Measurements from ENCODE around the gene CCNF. TPM values are rescaled to one million over a fixed set of nuclear protein-coding genes. Genes with fewer than 3 reads are reported as not detected.

The CCNF gene
- total RNA-seq, 8 experiments from 2014 or later, result 1.7 to 32.2 (median 6.8) TPM

GRCh38 chr16:2498531-2499253, 69.4 kb downstream of the CCNF start:
- Histone ChIP-seq H3K4me1 (replicated peaks in 1 of 2) (peaks cover 24 to 30% of the 10 kb centered on the region in 2 donors), H3K4me3 (no peak overlapping the region), H3K27ac (no peak overlapping the region)
- no peak for ATAC-seq (replicated peaks in 6 of 8)
- WGBS, 10 experiments, result 60 to 100% (median 72%) methylated on average over 1 to 3 of the region's 15 CpGs; no CpG with 5 or more reads in 6 of the 10 experiments
- in situ Hi-C loops (cut with MboI; ENCODE audit: low pct_unique_long_range_greater_than_20kb in 2 of 9, low sequenced_read_pairs in 9 of 9, unreplicated experiment in 9 of 9), result loop anchor here in 1 of 9 experiments (25.0 kb wide), 1 partner anchor 161 kb away; the partner anchor contains the start of gene ABCA3

DNA sequence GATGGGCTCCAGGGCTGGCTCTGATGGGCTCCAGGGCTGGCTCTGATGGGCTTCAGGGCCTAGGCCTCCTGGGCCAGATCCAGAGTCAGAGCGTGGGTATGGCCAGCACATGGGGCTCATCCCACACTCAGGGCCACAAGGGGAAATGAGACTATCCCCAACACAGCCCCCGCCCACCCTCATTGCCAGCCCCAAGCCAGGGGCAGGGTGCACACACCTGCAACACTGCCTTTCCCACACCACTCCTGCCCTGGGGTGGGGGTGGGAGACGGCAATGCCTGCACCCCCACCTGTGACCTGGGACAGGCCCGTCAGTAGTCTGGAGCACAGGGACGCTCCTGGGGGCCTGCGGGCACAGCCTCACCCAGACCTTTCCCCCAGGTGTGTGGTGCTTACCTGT, 70.2 kb downstream of the CCNF start:
- ATAC-seq (replicated peaks in 6 of 8), result no peak
- Histone ChIP-seq H3K4me3 (no peak overlapping the region), H3K4me1 (replicated peaks in 1 of 2) (peaks cover 24 to 30% of the 10 kb centered on the region in 2 donors), H3K27ac (no peak overlapping the region)
- in situ Hi-C loops (cut with MboI; ENCODE audit: low pct_unique_long_range_greater_than_20kb in 2 of 9, low sequenced_read_pairs in 9 of 9, unreplicated experiment in 9 of 9), result loop anchor here in 1 of 9 experiments (25.0 kb wide), 1 partner anchor 162 kb away; the partner anchor contains the start of gene ABCA3
- WGBS, 10 experiments, result no CpG with 5 or more reads among the region's 6 CpGs

- no peak for ATAC-seq (replicated peaks in 6 of 8)
- no peak overlapping the region for H3K4me3 ChIP-seq
- in situ Hi-C loops (cut with MboI; ENCODE audit: low pct_unique_long_range_greater_than_20kb in 2 of 9, low sequenced_read_pairs in 9 of 9, unreplicated experiment in 9 of 9), result loop anchor here in 1 of 9 experiments (25.0 kb wide), 1 partner anchor 163 kb away; the partner anchor contains the start of gene ABCA3
These were observed 70.7 kb downstream of the CCNF start for GRCh38 chr16:2499890-2500429.

GRCh38 chr16:2500430-2500917, 71.2 kb downstream of the CCNF start:
- WGBS, 10 experiments, result 100% methylated on average over 1 to 3 of the region's 20 CpGs; no CpG with 5 or more reads in 8 of the 10 experiments
- peaks cover 24 to 30% of the 10 kb centered on the region in 2 donors for H3K4me1 ChIP-seq (replicated peaks in 1 of 2)
- ATAC-seq (replicated peaks in 6 of 8), result no peak
- in situ Hi-C loops (cut with MboI; ENCODE audit: low pct_unique_long_range_greater_than_20kb in 2 of 9, low sequenced_read_pairs in 9 of 9, unreplicated experiment in 9 of 9), result no loop called here
- H3K27ac ChIP-seq, result peak overlapping the region in 1 of 2 donors; percentile 69
- H3K4me3 ChIP-seq, result no peak overlapping the region

More at GRCh38 chr16:2499890-2500429, 70.7 kb downstream of the CCNF start:
- Histone ChIP-seq H3K27ac (no peak overlapping the region), H3K4me1 (replicated peaks in 1 of 2) (peaks cover 24 to 30% of the 10 kb centered on the region in 2 donors)
- WGBS, 10 experiments, result no CpG with 5 or more reads among the region's 29 CpGs

DNA sequence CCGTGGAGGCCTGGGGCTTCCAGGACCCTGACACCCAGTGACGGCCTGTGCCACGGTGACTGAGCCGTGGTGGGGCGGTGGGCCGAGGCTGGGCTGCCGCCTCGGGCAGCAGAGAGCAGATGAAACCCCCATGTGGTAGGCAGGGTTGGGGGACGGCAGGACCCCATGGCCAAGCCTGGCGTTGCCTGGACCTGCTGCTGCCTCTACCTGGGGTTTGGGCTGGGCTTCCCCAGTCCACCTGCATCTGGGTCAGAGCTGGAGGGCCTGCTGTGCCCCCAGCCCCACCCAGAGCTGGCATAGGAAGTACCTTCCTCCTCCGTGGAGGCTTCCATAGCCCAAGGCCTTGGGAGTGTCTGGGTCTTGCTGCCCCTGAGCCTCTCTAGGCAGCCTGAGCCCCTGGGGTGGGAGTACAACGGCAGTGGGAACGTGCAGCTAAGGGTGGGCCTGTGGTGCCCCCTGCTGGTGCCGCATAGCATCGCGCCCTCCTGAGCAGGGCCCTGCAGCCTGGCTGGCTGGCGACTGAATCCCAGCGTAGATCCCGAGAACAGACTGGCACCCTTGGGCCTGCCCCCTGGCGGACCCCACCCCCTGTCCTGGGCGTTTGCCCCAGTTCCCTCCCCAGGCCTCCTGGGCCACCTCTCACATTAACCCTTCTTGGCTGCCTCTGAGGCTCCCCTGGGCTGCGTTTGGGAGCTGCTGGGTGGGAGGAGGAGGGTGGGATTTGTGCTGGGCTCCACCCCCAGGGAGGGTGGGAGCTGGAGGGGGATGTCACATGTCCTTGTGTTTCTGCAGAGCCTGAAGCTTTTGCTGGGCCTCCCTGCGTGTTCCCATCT, 71.9 kb downstream of the CCNF start:
- Histone ChIP-seq H3K4me3 (peak overlapping the region; percentile 23 to 38 (median 28)), H3K4me1 (replicated peaks in 1 of 2) (peaks cover 24 to 30% of the 10 kb centered on the region in 2 donors), H3K27ac (peak overlapping the region; percentile 63 to 69)
- WGBS, 10 experiments, result 0 to 33% methylated on average over 1 to 2 of the region's 23 CpGs; no CpG with 5 or more reads in 8 of the 10 experiments
- ATAC-seq (replicated peaks in 6 of 8), result peak; percentile 74 to 98 (median 88)
- in situ Hi-C loops (cut with MboI; ENCODE audit: low pct_unique_long_range_greater_than_20kb in 2 of 9, low sequenced_read_pairs in 9 of 9, unreplicated experiment in 9 of 9), result no loop called here

DNA sequence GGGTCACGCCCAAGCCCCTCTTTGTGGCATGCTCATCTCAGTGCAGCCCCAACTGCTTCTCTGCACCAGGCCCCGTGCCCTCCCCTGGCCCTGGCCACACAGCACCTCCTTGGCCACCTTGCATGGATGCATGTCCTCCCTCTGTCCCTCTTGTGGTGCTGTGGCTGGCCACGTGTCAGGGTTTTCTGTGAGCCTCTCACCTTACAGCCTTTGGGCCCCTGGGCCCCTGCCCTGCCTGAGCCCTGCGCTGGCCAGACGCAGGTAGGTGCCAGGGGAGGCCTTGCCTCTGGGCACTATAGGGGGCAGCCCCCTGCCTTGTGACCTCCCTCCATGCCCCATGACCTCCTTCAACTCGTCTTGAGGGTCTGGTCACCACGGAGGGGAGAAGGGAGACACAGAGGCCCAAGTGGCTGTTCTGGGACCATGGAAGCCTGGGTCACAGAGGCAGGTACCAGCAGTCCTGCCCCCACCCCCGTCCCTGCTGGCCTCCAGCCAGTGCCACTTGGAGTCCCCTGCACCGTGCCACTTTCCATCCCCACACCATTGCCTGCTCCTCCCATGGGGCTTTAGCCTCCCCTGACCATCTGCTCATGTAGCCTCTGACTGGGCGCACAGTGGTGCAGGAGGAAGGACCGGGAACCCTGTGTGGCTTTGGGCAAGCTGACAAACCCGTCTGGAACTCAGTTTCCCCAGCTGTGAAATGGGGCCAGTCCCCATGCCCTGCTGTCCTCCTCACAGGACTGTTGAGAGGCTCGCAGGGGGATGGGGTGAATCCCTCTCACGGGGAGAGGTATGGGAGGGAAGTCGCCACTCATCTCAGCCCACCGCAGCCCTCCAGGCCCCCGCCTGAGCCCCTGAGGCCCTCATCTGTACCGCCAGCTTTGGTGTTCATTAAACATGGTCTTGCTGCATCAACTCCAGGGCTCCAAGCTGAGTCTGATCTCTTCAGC, 73.0 kb downstream of the CCNF start:
- Histone ChIP-seq H3K4me3 (peak overlapping the region in 1 of 5 donors; percentile 33), H3K27ac (peak overlapping the region; percentile 63 to 69), H3K4me1 (replicated peaks in 1 of 2) (peaks cover 17 to 21% of the 10 kb centered on the region in 2 donors)
- peak in 2 of 8 experiments; percentile 0 for ATAC-seq (replicated peaks in 6 of 8)
- 60 to 100% (median 74%) methylated on average over 1 to 4 of the region's 18 CpGs; no CpG with 5 or more reads in 5 of the 10 experiments for whole genome bisulfite sequencing, 10 experiments
- in situ Hi-C loops (cut with MboI; ENCODE audit: low pct_unique_long_range_greater_than_20kb in 2 of 9, low sequenced_read_pairs in 9 of 9, unreplicated experiment in 9 of 9), result no loop called here

DNA sequence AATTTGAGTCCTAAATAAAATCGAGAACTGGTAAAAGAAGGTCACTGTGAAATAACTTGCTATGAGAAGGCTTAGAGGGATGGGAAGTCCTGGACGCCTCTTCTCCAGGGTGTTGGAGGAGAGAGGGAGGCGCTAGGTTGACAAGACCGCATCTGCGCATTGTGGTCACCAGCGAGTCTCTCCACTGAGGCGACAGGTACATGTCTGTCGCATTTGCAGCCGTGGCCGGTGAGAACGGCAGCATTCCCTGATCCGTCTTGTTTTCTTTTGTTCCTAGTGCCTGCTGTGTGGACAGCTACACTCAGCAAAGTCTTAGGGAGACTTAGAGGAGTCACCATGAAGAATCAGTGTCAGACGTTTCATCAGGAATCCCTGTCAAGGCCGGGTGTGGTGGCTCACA, 76.4 kb downstream of the CCNF start:
- Histone ChIP-seq H3K4me1 (replicated peaks in 1 of 2) (peaks cover 10 to 15% of the 10 kb centered on the region in 2 donors), H3K27ac (no peak overlapping the region), H3K4me3 (no peak overlapping the region)
- no peak for ATAC-seq (replicated peaks in 6 of 8)
- in situ Hi-C loops (cut with MboI; ENCODE audit: low pct_unique_long_range_greater_than_20kb in 2 of 9, low sequenced_read_pairs in 9 of 9, unreplicated experiment in 9 of 9), result no loop called here
- WGBS, 10 experiments, result 73 to 100% (median 82%) methylated on average over 1 to 14 of the region's 14 CpGs; no CpG with 5 or more reads in 1 of the 10 experiments

GRCh38 chr16:2507052-2507659, 77.9 kb downstream of the CCNF start:
- in situ Hi-C loops (cut with MboI; ENCODE audit: low pct_unique_long_range_greater_than_20kb in 2 of 9, low sequenced_read_pairs in 9 of 9, unreplicated experiment in 9 of 9), result no loop called here
- no peak overlapping the region for H3K27ac ChIP-seq
- ATAC-seq (replicated peaks in 6 of 8), result no peak

DNA sequence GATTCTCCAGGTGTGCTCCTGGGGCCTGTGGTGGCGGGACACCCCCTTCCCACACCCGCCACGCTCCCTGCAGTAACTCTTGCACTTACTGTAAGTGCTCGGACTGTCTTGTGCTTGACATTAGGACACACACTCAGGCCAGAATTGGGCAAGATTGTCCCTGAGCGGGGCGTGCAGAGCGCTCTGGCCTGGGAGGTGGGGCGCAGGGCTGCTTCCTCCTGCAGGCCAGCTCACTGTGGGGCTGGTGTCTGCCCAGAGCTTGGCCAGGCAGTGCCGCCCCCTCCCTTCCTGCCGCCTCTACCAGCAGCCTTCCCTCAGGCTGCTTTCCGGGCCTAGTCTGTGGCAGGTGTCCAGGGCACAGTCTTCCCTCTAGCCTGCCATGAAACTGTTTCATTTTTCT, 78.4 kb downstream of the CCNF start:
- H3K27ac ChIP-seq, result no peak overlapping the region
- no peak overlapping the region for H3K4me3 ChIP-seq
- WGBS, 10 experiments, result 98 to 100% (median 100%) methylated on average over 1 to 6 of the region's 11 CpGs; no CpG with 5 or more reads in 7 of the 10 experiments
- in situ Hi-C loops (cut with MboI; ENCODE audit: low pct_unique_long_range_greater_than_20kb in 2 of 9, low sequenced_read_pairs in 9 of 9, unreplicated experiment in 9 of 9), result no loop called here
- H3K4me1 ChIP-seq (replicated peaks in 1 of 2), result peaks cover 13 to 16% of the 10 kb centered on the region in 2 donors
- no peak for ATAC-seq (replicated peaks in 6 of 8)

More at GRCh38 chr16:2507052-2507659, 77.9 kb downstream of the CCNF start:
- 53 to 94% (median 75%) methylated on average over 3 to 4 of the region's 14 CpGs; no CpG with 5 or more reads in 7 of the 10 experiments for WGBS, 10 experiments
- no peak overlapping the region for H3K4me3 ChIP-seq
- H3K4me1 ChIP-seq (replicated peaks in 1 of 2), result peaks cover 9 to 14% of the 10 kb centered on the region in 2 donors

All from motor neuron (in vitro differentiated cells).